ENCODE data around the gene AP5Z1. TPM values are rescaled to one million over a fixed set of nuclear protein-coding genes. Genes with fewer than 3 reads are reported as not detected.

AP5Z1 gene
- total RNA-seq, 1 experiment from 2014 or later = 26.5 TPM

- no peaks in the 10 kb centered on the region for H3K9me3 Mint-ChIP-seq (ENCODE audit: unreplicated experiment)
- H3K4me1 Mint-ChIP-seq (ENCODE audit: insufficient read depth, unreplicated experiment) = no peaks in the 10 kb centered on the region
- intact Hi-C loops (cut with micrococcal nuclease) = no loop called here
- H3K27me3 Mint-ChIP-seq (ENCODE audit: insufficient read depth, unreplicated experiment) = no peaks in the 10 kb centered on the region
- BruUV-seq (replicated peaks) = no TSS peak
- no peak overlapping the region for H3K27ac Mint-ChIP-seq (ENCODE audit: low read depth, unreplicated experiment)
- no peak for DNase-seq (ENCODE audit: unreplicated experiment)
- no peak overlapping the region for H3K4me3 Mint-ChIP-seq (ENCODE audit: unreplicated experiment)
- ChIA-PET CTCF (no interaction called here), POLR2A (no interaction called here)
- no peaks in the 10 kb centered on the region for H3K36me3 Mint-ChIP-seq (ENCODE audit: insufficient read depth, unreplicated experiment)
- no peak for TF ChIP-seq CTCF (IDR thresholded peaks at IDR 0.05; ENCODE audit: unreplicated experiment)
Measured at GRCh38 chr7:4837803-4838625, 62.6 kb downstream of the AP5Z1 start.

GRCh38 chr7:4838626-4839334 lies 63.4 kb downstream of the AP5Z1 start:
- Mint-ChIP-seq H3K27ac (ENCODE audit: low read depth, unreplicated experiment) (no peak overlapping the region), H3K4me1 (ENCODE audit: insufficient read depth, unreplicated experiment) (no peaks in the 10 kb centered on the region), H3K27me3 (ENCODE audit: insufficient read depth, unreplicated experiment) (no peaks in the 10 kb centered on the region), H3K4me3 (ENCODE audit: unreplicated experiment) (no peak overlapping the region), H3K36me3 (ENCODE audit: insufficient read depth, unreplicated experiment) (no peaks in the 10 kb centered on the region), H3K9me3 (ENCODE audit: unreplicated experiment) (no peaks in the 10 kb centered on the region)
- CTCF ChIA-PET = no interaction called here
- no peak for DNase-seq (ENCODE audit: unreplicated experiment)
- POLR2A ChIA-PET = interaction anchor here (0.6 kb wide), 1 partner anchor 198 kb away, joined by 3 read pairs; no protein-coding TSS in a partner anchor
- BruUV-seq (replicated peaks) = no TSS peak
- intact Hi-C loops (cut with micrococcal nuclease) = no loop called here
- no peak for TF ChIP-seq CTCF (IDR thresholded peaks at IDR 0.05; ENCODE audit: unreplicated experiment)

GRCh38 chr7:4840079-4840501 lies 64.7 kb downstream of the AP5Z1 start:
- ChIA-PET POLR2A (no interaction called here), CTCF (no interaction called here)
- BruUV-seq (replicated peaks) = no TSS peak
- no peaks in the 10 kb centered on the region for H3K36me3 Mint-ChIP-seq (ENCODE audit: insufficient read depth, unreplicated experiment)
- no peak for TF ChIP-seq CTCF (IDR thresholded peaks at IDR 0.05; ENCODE audit: unreplicated experiment)
- intact Hi-C loops (cut with micrococcal nuclease) = loop anchor here (10.0 kb wide), 1 partner anchor 615 kb away; no protein-coding TSS in a partner anchor
- H3K4me1 Mint-ChIP-seq (ENCODE audit: insufficient read depth, unreplicated experiment) = no peaks in the 10 kb centered on the region
- H3K9me3 Mint-ChIP-seq (ENCODE audit: unreplicated experiment) = no peaks in the 10 kb centered on the region
- no peak overlapping the region for H3K27ac Mint-ChIP-seq (ENCODE audit: low read depth, unreplicated experiment)
- peaks cover 9% of the 10 kb centered on the region for H3K27me3 Mint-ChIP-seq (ENCODE audit: insufficient read depth, unreplicated experiment)
- no peak for DNase-seq (ENCODE audit: unreplicated experiment)
- no peak overlapping the region for H3K4me3 Mint-ChIP-seq (ENCODE audit: unreplicated experiment)

Small RNA genes lying within 50 kb of the gene (microRNA-seq; reads per million reads assigned to microRNA genes)
- not detected for gene MIR4656

Other genes with a start within 250 kb of the AP5Z1 start
- 37.7 and 43.8 TPM in 2 replicates for gene FOXK1, start 93.3 kb upstream of the AP5Z1 start, total RNA-seq (2022)
- not detected in 2 replicates for gene PAPOLB, start 86.4 kb downstream of the AP5Z1 start, total RNA-seq (2022)
- not detected in 2 replicates for gene RADIL, start 108.1 kb downstream of the AP5Z1 start, total RNA-seq (2022)
- not detected in 2 replicates for gene MMD2, start 183.6 kb downstream of the AP5Z1 start, total RNA-seq (2022)

Measured in MCF 10A (cell line).